Peyer's patch (tissue), 4 donors: Measurements from ENCODE around the gene NUDT22.

ENCODE experiments used
- POLR2A ChIP-seq, 2 donors: fragments of 450-650 bp; IDR thresholded peaks; one replicate each; pipeline ENCODE4 v1.5.1; 2017; ENCODE audit warnings: antibody characterized with exemption in 2 of 2, mild to moderate bottlenecking in 2 of 2, moderate library complexity in 2 of 2
- TF ChIP-seq, protein P1 (sequence below), 6 experiments: fragments of 450-650 bp in 4 of 6; fragments of 200-600 bp in 2 of 6; sonication (generic) in 1 of 6; IDR thresholded peaks; one replicate each; pipeline ENCODE4 v1.5.1; 2017 to 2019; ENCODE audit warnings: antibody characterized with exemption in 6 of 6, mild to moderate bottlenecking in 3 of 6, moderate library complexity in 1 of 6

DNA sequence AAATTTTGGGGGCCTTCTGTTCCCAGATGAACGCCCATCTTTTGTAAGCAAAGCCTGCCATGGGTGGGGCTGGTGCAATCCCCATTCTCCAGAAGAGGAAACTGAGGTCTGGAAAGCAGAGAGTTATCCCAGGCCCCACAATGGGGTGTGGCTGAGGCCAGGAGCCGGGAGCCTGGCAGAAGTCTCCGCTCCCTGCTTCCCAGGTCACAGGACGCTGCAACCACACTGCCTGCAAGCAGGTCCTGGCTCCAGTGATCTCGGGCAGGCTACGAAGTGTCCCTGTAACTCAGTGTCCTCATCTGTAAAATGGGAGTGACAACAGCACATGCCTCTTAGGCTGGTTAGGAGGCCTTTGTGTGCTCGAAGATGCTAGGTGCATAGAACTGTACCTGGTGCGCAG, 27.0 kb downstream of the NUDT22 start:
- TF ChIP-seq, protein P1, sequence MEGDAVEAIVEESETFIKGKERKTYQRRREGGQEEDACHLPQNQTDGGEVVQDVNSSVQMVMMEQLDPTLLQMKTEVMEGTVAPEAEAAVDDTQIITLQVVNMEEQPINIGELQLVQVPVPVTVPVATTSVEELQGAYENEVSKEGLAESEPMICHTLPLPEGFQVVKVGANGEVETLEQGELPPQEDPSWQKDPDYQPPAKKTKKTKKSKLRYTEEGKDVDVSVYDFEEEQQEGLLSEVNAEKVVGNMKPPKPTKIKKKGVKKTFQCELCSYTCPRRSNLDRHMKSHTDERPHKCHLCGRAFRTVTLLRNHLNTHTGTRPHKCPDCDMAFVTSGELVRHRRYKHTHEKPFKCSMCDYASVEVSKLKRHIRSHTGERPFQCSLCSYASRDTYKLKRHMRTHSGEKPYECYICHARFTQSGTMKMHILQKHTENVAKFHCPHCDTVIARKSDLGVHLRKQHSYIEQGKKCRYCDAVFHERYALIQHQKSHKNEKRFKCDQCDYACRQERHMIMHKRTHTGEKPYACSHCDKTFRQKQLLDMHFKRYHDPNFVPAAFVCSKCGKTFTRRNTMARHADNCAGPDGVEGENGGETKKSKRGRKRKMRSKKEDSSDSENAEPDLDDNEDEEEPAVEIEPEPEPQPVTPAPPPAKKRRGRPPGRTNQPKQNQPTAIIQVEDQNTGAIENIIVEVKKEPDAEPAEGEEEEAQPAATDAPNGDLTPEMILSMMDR (IDR thresholded peaks at IDR 0.05), result no peak
- TF ChIP-seq POLR2A (IDR thresholded peaks at IDR 0.05), result no peak
